Activated CD8-positive, alpha-beta T cell treated with anti-CD3 and anti-CD28 coated beads, Interleukin-2, amount 10 ng/mL, durations not matched to agents 7 days and 5 days (primary cell): Measurements from ENCODE around the gene PHOSPHO1. TPM values are rescaled to one million over a fixed set of nuclear protein-coding genes. Genes with fewer than 3 reads are reported as not detected.

Experiments used
- ATAC-seq: fragments of 150-1000 bp; cut with Tn5 transposase; one replicate; pipeline ENCODE4 v1.10.0; 2021; ENCODE audit warnings: moderate library complexity
- CTCF ChIA-PET: fragments of 350-600 bp; sonication (Branson Sonifier 250); formaldehyde crosslinking; loops from one replicate; lab custom pipeline; 2021; ENCODE audit warnings: antibody characterized with exemption; lab: Charles Lee
- POLR2A ChIA-PET: fragments of 350-600 bp; sonication (Branson Sonifier 250); formaldehyde crosslinking; loops from one replicate; lab custom pipeline; 2021; ENCODE audit warnings: antibody characterized with exemption; lab: Charles Lee
- DNase-seq: peaks from one replicate; pipeline ENCODE4 v3.0.0-alpha.2; 2020
- H3K27ac Mint-ChIP-seq: one replicate; pipeline ENCODE4 v1.8.0; 2021; ENCODE audit warnings: mild to moderate bottlenecking, mixed read lengths
- H3K27me3 Mint-ChIP-seq: one replicate; pipeline ENCODE4 v1.8.0; 2021; ENCODE audit warnings: low read depth, mixed read lengths
- H3K36me3 Mint-ChIP-seq: one replicate; pipeline ENCODE4 v1.8.0; 2021; ENCODE audit warnings: low read depth, mixed read lengths
- H3K4me1 Mint-ChIP-seq: one replicate; pipeline ENCODE4 v1.8.0; 2021; ENCODE audit warnings: low read depth, mixed read lengths
- H3K4me3 Mint-ChIP-seq: one replicate; pipeline ENCODE4 v1.8.0; 2021; ENCODE audit warnings: mild to moderate bottlenecking, mixed read lengths
- H3K9me3 Mint-ChIP-seq: one replicate; pipeline ENCODE4 v1.8.0; 2022; ENCODE audit warnings: mixed read lengths; ENCODE audit not compliant: insufficient read depth
- total RNA-seq, 2 experiments: library from RNA; stranded (reverse); gene quantifications; one replicate each; pipeline ENCODE4 v1.2.3, GENCODE V29; 2021

PHOSPHO1 gene
- total RNA-seq, 2 experiments from 2014 or later: not detected

- ChIA-PET POLR2A (interaction anchor here (0.6 to 2.7 kb wide), 4 partner anchors 8 to 35 kb away, joined by 3 to 24 read pairs (median 11); partner anchors contain the start of genes ABI3 and GNGT2), CTCF (interaction anchor here (2.1 to 2.9 kb wide), 5 partner anchors 8 to 37 kb away, joined by 11 to 29 read pairs (median 14); partner anchors contain the start of genes ABI3 and GNGT2)
- H3K9me3 Mint-ChIP-seq: no peaks in the 10 kb centered on the region
- no peak for DNase-seq
- peak overlapping the region; percentile 70 for H3K4me3 Mint-ChIP-seq
- no peak for ATAC-seq
- no peaks in the 10 kb centered on the region for H3K27me3 Mint-ChIP-seq
- H3K27ac Mint-ChIP-seq: peak overlapping the region; percentile 98
- peaks cover 83% of the 10 kb centered on the region for H3K36me3 Mint-ChIP-seq
- H3K4me1 Mint-ChIP-seq: peaks cover 82% of the 10 kb centered on the region
These were observed 13.5 kb downstream of the PHOSPHO1 start for GRCh38 chr17:49216953-49217650.

GRCh38 chr17:49216482-49216881 lies 14.1 kb downstream of the PHOSPHO1 start:
- peaks cover 79% of the 10 kb centered on the region for H3K36me3 Mint-ChIP-seq
- peak overlapping the region; percentile 70 for H3K4me3 Mint-ChIP-seq
- DNase-seq: no peak
- POLR2A ChIA-PET: interaction anchor here (1.3 kb wide), 1 partner anchor 22 kb away, joined by 3 read pairs; no protein-coding TSS in a partner anchor
- ATAC-seq: no peak
- CTCF ChIA-PET: interaction anchor here (2.7 to 2.9 kb wide), 3 partner anchors 18 to 24 kb away, joined by 14 to 29 read pairs (median 17); no protein-coding TSS in a partner anchor
- H3K27ac Mint-ChIP-seq: peak overlapping the region; percentile 85
- no peaks in the 10 kb centered on the region for H3K27me3 Mint-ChIP-seq
- H3K9me3 Mint-ChIP-seq: no peaks in the 10 kb centered on the region
- H3K4me1 Mint-ChIP-seq: peaks cover 77% of the 10 kb centered on the region

DNA sequence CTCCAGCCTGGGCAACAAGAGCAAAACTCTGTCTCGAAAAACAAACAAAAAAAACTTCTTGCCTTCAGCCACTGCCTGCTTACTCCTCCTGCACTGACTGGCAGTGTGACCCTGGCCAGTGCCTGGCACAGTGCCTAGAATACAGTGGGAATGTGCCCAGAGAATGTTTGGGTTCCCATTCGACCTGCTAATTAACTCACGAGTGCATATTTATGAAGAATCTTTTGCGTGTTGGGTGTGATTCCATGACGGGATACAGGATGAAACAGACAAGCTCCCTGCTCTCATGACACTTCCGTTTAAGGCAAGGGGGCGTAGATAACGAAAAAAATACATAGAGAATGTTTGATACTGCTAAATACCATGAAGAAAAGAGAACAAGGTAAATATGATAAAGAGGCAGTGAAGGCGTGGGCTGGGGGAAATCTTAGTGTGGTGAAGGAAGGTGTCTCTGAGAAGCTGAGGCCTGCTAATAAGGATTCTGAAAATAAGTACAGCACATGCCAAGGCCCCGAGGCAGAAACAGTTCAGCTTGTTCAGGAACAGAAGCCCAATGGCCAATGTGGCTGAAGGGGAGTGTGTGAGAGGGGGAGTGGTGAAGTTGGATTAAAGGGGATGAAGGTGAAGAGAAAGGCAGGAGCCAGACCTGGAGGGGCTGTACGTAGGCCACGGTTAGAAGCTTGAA lies 15.8 kb downstream of the PHOSPHO1 start:
- ChIA-PET POLR2A (interaction anchor here (0.6 to 1.7 kb wide), 4 partner anchors 9 to 24 kb away, joined by 3 to 8 read pairs (median 5); no protein-coding TSS in a partner anchor), CTCF (interaction anchor here (0.8 to 2.8 kb wide), 8 partner anchors 10 to 781 kb away, joined by 3 to 17 read pairs (median 3); no protein-coding TSS in a partner anchor)
- H3K4me3 Mint-ChIP-seq: peak overlapping the region; percentile 96
- ATAC-seq (no peak), DNase-seq (no peak)
- H3K36me3 Mint-ChIP-seq: peaks cover 78% of the 10 kb centered on the region
- peaks cover 74% of the 10 kb centered on the region for H3K4me1 Mint-ChIP-seq
- peak overlapping the region; percentile 86 for H3K27ac Mint-ChIP-seq
- H3K27me3 Mint-ChIP-seq: no peaks in the 10 kb centered on the region
- H3K9me3 Mint-ChIP-seq: no peaks in the 10 kb centered on the region

- no peak for DNase-seq
- Mint-ChIP-seq H3K36me3 (peaks cover 71% of the 10 kb centered on the region), H3K4me3 (peak overlapping the region; percentile 96), H3K9me3 (no peaks in the 10 kb centered on the region), H3K27me3 (no peaks in the 10 kb centered on the region), H3K27ac (peak overlapping the region; percentile 86), H3K4me1 (peaks cover 74% of the 10 kb centered on the region)
- ChIA-PET CTCF (interaction anchor here (2.7 to 2.8 kb wide), 2 partner anchors 11 to 21 kb away, joined by 12 to 17 read pairs; no protein-coding TSS in a partner anchor), POLR2A (interaction anchor here (1.5 to 7.3 kb wide), 2 partner anchors 8 to 21 kb away, joined by 5 to 69 read pairs; no protein-coding TSS in a partner anchor)
- ATAC-seq: no peak
These were observed 16.7 kb downstream of the PHOSPHO1 start for GRCh38 chr17:49213847-49214246.

- CTCF ChIA-PET: interaction anchor here (2.4 to 5.1 kb wide), 3 partner anchors 11 to 21 kb away, joined by 9 to 30 read pairs (median 12); no protein-coding TSS in a partner anchor
- Mint-ChIP-seq H3K9me3 (no peaks in the 10 kb centered on the region), H3K27me3 (no peaks in the 10 kb centered on the region), H3K4me3 (peak overlapping the region; percentile 96), H3K27ac (peak overlapping the region; percentile 86), H3K36me3 (peaks cover 68% of the 10 kb centered on the region), H3K4me1 (peaks cover 75% of the 10 kb centered on the region)
- POLR2A ChIA-PET: interaction anchor here (1.5 to 7.3 kb wide), 2 partner anchors 9 to 20 kb away, joined by 5 to 69 read pairs; no protein-coding TSS in a partner anchor
- DNase-seq: no peak
- no peak for ATAC-seq
These were observed 17.2 kb downstream of the PHOSPHO1 start for GRCh38 chr17:49213399-49213798.

DNA sequence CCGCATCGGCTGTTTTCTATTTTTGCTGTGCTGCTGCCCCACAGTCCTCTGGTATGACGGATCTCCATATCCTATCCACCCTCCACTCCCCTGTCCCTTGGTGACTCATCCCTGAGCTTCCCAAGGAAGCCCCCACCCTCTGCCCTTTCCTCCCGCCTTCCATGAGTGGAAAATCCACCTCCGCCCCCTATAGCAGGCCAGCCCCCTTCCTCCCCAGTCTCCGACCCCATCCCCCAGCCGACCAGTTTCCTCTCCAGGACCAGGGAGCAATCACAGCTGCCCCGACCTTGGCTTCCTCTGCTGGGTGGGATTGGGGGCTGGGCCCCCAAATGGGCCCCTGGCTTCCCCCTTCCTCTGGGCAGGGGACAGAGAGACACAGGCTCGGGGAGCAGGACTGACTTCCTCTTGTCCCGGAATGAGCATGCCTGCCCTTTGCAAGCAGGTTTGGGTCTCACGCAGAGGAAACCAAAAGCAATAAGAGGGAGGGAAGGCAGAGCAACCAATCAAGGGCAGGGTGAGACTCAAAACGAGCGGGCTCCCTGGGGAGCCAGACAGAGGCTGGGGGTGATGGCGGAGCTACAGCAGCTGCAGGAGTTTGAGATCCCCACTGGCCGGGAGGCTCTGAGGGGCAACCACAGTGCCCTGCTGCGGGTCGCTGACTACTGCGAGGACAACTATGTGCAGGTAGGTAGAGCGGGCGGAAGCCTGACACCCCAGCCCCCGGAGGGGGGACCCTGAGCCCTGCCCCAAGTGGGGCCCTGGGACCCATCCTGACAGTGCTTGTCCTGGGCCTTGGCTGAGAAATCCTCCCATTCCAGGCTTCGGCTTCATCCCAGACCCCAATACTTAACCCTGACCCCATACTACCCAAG lies 20.2 kb downstream of the PHOSPHO1 start, which contains the start of the genes ABI3 and GNGT2:
TSS of gene ABI3 (plus strand) at position 550 of the 872 bp plus-strand sequence. CDS start at position 568, 18 bp downstream.
TSS of gene GNGT2 (minus strand) at position 417 of the 872 bp plus-strand sequence. CDS start 3,152 bp downstream, outside the sequence.
- ATAC-seq (peak; percentile 83), DNase-seq (peak; percentile 84)
- H3K27ac Mint-ChIP-seq: peak within 1 kb of the TSS; percentile 89
- ChIA-PET POLR2A (interaction anchor here (1.3 to 7.3 kb wide), 5 partner anchors 8 to 19 kb away, joined by 3 to 69 read pairs (median 17); no protein-coding TSS in a partner anchor), CTCF (interaction anchor here (1.3 to 6.7 kb wide), 5 partner anchors 8 to 30 kb away, joined by 6 to 77 read pairs (median 20); no protein-coding TSS in a partner anchor)
- peaks cover 62% of the 10 kb centered on the region for H3K4me1 Mint-ChIP-seq
- H3K9me3 Mint-ChIP-seq: no peaks in the 10 kb centered on the region
- no peaks in the 10 kb centered on the region for H3K27me3 Mint-ChIP-seq
- H3K4me3 Mint-ChIP-seq: peak within 1 kb of the TSS; percentile 96
- peaks cover 64% of the 10 kb centered on the region for H3K36me3 Mint-ChIP-seq

DNA sequence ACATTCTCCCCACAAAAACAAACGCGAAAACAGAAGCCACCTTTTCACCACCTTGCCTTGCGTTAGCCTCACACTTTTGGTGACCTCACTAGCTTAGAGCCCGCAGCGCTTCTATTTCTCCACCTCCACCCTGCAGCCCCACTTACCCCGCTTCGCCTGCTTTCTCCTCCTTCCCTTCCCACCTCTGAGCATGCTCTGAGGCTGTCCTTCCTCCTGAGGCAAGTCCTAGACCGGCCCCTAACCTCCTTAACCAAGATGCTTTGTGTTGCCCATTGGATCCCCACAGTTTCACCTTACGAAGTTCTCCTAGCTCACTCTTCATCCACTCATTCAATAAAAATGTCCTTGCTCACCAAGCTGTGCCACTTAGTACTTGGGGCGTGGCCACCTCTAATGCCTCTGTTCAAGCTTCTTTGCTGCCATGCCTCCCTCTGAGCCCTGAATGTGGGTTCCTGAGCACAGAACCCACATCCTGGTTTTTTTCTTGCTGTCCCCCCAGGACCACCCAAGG lies 21.5 kb downstream of the PHOSPHO1 start:
- Mint-ChIP-seq H3K27me3 (no peaks in the 10 kb centered on the region), H3K27ac (peak overlapping the region; percentile 89), H3K36me3 (peaks cover 63% of the 10 kb centered on the region), H3K4me3 (peak overlapping the region; percentile 96), H3K4me1 (peaks cover 52% of the 10 kb centered on the region), H3K9me3 (no peaks in the 10 kb centered on the region)
- ChIA-PET POLR2A (interaction anchor here (1.2 to 7.3 kb wide), 6 partner anchors 9 to 20 kb away, joined by 3 to 69 read pairs (median 16); no protein-coding TSS in a partner anchor), CTCF (interaction anchor here (0.6 to 6.7 kb wide), 10 partner anchors 9 to 253 kb away, joined by 3 to 77 read pairs (median 10); no protein-coding TSS in a partner anchor)
- DNase-seq (peak; percentile 64), ATAC-seq (peak; percentile 43)

DNA sequence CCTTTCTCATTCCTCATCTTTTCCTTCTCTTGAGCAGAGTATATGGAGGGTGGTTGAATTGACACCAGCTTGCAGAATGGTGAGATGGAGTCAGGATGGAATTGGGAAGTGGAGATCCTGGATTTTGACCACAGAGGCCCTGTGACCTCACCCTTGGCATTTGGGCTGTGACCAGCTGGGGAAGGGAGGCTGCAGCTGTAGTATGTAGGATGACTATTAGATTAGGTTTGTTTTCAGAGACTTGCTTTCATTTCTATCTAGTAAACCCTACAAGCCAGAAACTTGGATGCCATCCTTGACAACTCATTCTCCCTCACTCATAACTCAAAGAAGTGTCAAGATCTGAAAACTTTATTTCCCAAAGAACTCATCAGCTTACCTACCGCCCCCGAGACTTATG lies 26.1 kb downstream of the PHOSPHO1 start:
- ChIA-PET POLR2A (interaction anchor here (1.2 kb wide), 1 partner anchor 20 kb away, joined by 3 read pairs; no protein-coding TSS in a partner anchor), CTCF (interaction anchor here (0.8 to 1.3 kb wide), 3 partner anchors 18 to 27 kb away, joined by 3 to 4 read pairs (median 3); no protein-coding TSS in a partner anchor)
- no peak for ATAC-seq
- Mint-ChIP-seq H3K27ac (no peak overlapping the region), H3K4me3 (no peak overlapping the region), H3K36me3 (peaks cover 42% of the 10 kb centered on the region), H3K27me3 (no peaks in the 10 kb centered on the region), H3K9me3 (no peaks in the 10 kb centered on the region), H3K4me1 (peaks cover 28% of the 10 kb centered on the region)
- no peak for DNase-seq

GRCh38 chr17:49203796-49204195 lies 26.8 kb downstream of the PHOSPHO1 start:
- H3K27ac Mint-ChIP-seq: no peak overlapping the region
- CTCF ChIA-PET: no interaction called here
- POLR2A ChIA-PET: interaction anchor here (1.2 kb wide), 1 partner anchor 20 kb away, joined by 3 read pairs; no protein-coding TSS in a partner anchor

GRCh38 chr17:49201481-49201927 lies 29.1 kb downstream of the PHOSPHO1 start:
- POLR2A ChIA-PET: interaction anchor here (1.2 kb wide), 1 partner anchor 9 kb away, joined by 4 read pairs; no protein-coding TSS in a partner anchor
- ATAC-seq: no peak

More at GRCh38 chr17:49203796-49204195, 26.8 kb downstream of the PHOSPHO1 start:
- Mint-ChIP-seq H3K36me3 (peaks cover 40% of the 10 kb centered on the region), H3K4me1 (peaks cover 21% of the 10 kb centered on the region), H3K27me3 (no peaks in the 10 kb centered on the region), H3K9me3 (no peaks in the 10 kb centered on the region), H3K4me3 (no peak overlapping the region)
- no peak for ATAC-seq
- DNase-seq: no peak

More at GRCh38 chr17:49201481-49201927, 29.1 kb downstream of the PHOSPHO1 start:
- CTCF ChIA-PET: interaction anchor here (1.4 to 1.9 kb wide), 3 partner anchors 20 to 29 kb away, joined by 3 to 7 read pairs (median 5); partner anchors contain the start of gene PHOSPHO1
- Mint-ChIP-seq H3K4me3 (no peak overlapping the region), H3K4me1 (peaks cover 15% of the 10 kb centered on the region), H3K9me3 (no peaks in the 10 kb centered on the region), H3K27ac (no peak overlapping the region), H3K36me3 (peaks cover 32% of the 10 kb centered on the region), H3K27me3 (no peaks in the 10 kb centered on the region)
- DNase-seq: no peak
